BLaER1 treated with 17β-estradiol and CSF1 and Interleukin-3, amounts not matched to agents 10 nM and 100 nM (cell line): ENCODE results near the gene BCAP29.

Experiments
- H3K27ac ChIP-seq, 11 experiments: shearing (Covaris generic); formaldehyde crosslinking; 2 replicates each; pipeline ENCODE4 v1.8.1; 2022
- H3K27me3 ChIP-seq, 11 experiments: shearing (Covaris generic); formaldehyde crosslinking; 2 replicates each; pipeline ENCODE4 v1.8.1; 2022
- H3K36me3 ChIP-seq, 11 experiments: shearing (Covaris generic); formaldehyde crosslinking; 2 replicates each; pipeline ENCODE4 v1.8.1; 2022
- H3K4me1 ChIP-seq, 10 experiments: shearing (Covaris generic); formaldehyde crosslinking; 2 replicates each; pipeline ENCODE4 v1.8.1; 2022
- H3K4me2 ChIP-seq, 11 experiments: shearing (Covaris generic); formaldehyde crosslinking; 2 replicates each; pipeline ENCODE4 v1.8.1; 2022
- H3K4me3 ChIP-seq, 10 experiments: shearing (Covaris generic); formaldehyde crosslinking; 2 replicates each; pipeline ENCODE4 v1.8.1; 2022
- H3K9ac ChIP-seq, 11 experiments: shearing (Covaris generic); formaldehyde crosslinking; 2 replicates each; pipeline ENCODE4 v1.8.1; 2022
- H3K9me3 ChIP-seq, 11 experiments: shearing (Covaris generic); formaldehyde crosslinking; replicated peaks in 1 of 11; 2 replicates each; pipeline ENCODE4 v1.8.1; 2022
- H4K20me1 ChIP-seq, 11 experiments: shearing (Covaris generic); formaldehyde crosslinking; 2 replicates each; pipeline ENCODE4 v1.8.1; 2022
- Cebpa-rat ChIP-seq, 11 experiments: shearing (Covaris generic); IDR thresholded peaks; 2 replicates each; pipeline ENCODE4 v1.8.1; 2022

The BCAP29 gene

DNA sequence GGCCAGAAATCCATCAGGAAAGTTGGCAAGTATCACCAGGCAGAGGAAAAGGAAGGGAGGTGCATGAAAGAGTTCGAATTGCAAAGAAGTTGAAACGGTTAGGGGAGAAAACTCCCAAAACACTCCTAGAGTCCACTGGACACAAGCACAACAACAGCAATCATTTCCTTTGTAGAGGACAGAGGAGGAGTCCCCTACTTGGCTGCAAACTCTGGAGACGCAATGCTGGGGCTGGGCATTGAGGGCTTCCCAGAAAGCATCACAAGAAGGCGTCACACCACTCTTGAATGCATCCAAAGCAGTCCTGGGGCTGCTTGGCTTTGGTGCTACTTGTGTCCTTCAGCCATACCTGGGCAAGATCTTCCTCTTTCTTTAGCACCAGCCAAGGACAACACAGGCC is 62.5 kb downstream of the BCAP29 start:
- H3K27ac ChIP-seq: peak overlapping the region in 1 of 11 experiments; percentile 10; a peak in 1 of 22 replicates
- H3K27me3 ChIP-seq: no peaks in the 10 kb centered on the region
- H3K4me2 ChIP-seq: no peak overlapping the region; a peak in 1 of 22 replicates
- TF ChIP-seq Cebpa-rat (IDR thresholded peaks at IDR 0.05): no peak
- peaks cover 0 to 55% (median 14%) of the 10 kb centered on the region in 10 experiments; a peak in 15 of 20 replicates for H3K4me1 ChIP-seq
- H3K4me3 ChIP-seq: no peak overlapping the region
- no peak overlapping the region for H3K9ac ChIP-seq
- no peaks in the 10 kb centered on the region for H4K20me1 ChIP-seq
- H3K9me3 ChIP-seq: peaks cover 0 to 8% (median 5%) of the 10 kb centered on the region in 11 experiments; a peak in 14 of 22 replicates
- no peaks in the 10 kb centered on the region for H3K36me3 ChIP-seq

DNA sequence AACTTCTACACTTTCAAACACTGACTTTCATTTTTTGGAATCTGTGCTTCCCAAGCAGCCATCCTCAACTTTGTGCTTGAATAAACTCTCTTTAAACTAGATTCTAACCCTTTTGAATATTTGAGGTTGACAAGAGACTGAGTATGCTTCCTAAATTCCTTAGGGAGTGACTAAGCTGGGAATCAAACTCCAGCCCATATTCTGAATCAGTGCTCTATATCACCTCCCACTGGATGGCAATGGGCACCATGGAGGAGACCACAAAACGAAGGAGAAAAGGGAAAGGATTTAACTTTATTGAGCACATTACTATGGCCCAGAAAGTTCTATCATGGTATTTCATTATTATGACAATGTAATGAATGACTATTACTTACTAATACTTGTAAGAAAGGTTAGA is 63.4 kb downstream of the BCAP29 start:
- H3K9me3 ChIP-seq: peaks cover 0 to under 1% (median 0%) of the 10 kb centered on the region in 11 experiments; a peak in 1 of 22 replicates
- H3K4me2 ChIP-seq: peak overlapping the region in 2 of 11 experiments; percentile 62 to 64; a peak in 4 of 22 replicates
- no peaks in the 10 kb centered on the region for H3K36me3 ChIP-seq
- H3K4me1 ChIP-seq: peaks cover 0 to 47% (median 11%) of the 10 kb centered on the region in 10 experiments; a peak in 15 of 20 replicates
- no peaks in the 10 kb centered on the region for H4K20me1 ChIP-seq
- no peak overlapping the region for H3K4me3 ChIP-seq
- TF ChIP-seq Cebpa-rat (IDR thresholded peaks at IDR 0.05): no peak
- H3K27ac ChIP-seq: peak overlapping the region in 3 of 11 experiments; percentile 4 to 45 (median 29); a peak in 2 of 22 replicates
- H3K27me3 ChIP-seq: no peaks in the 10 kb centered on the region
- no peak overlapping the region for H3K9ac ChIP-seq

DNA sequence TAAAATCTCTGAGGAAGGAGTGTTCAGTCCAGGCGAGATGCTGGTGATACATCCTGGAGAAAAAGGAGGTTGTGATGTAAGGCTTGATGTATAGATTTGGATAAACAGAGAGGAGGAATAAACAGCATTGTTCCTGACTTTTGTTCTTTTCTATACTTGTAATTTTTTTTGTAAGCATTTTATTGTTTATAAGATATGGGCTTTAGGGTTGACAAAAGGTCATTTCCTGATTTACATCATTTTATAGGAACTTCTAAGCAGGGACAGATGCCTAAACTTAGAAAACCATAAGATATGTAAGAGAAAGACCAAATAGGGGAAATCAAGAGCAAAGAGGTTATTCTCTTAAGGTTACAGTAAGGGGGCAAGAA is 63.9 kb downstream of the BCAP29 start:
- TF ChIP-seq Cebpa-rat (IDR thresholded peaks at IDR 0.05): no peak
- Histone ChIP-seq H3K36me3 (no peaks in the 10 kb centered on the region), H3K4me2 (peak overlapping the region in 4 of 11 experiments; percentile 39 to 66 (median 63); a peak in 6 of 22 replicates), H3K9me3 (no peaks in the 10 kb centered on the region), H3K27ac (peak overlapping the region in 4 of 11 experiments; percentile 4 to 45 (median 26); a peak in 4 of 22 replicates), H3K4me3 (no peak overlapping the region), H3K27me3 (no peaks in the 10 kb centered on the region), H3K9ac (no peak overlapping the region), H3K4me1 (peaks cover 0 to 42% (median 7%) of the 10 kb centered on the region in 10 experiments; a peak in 13 of 20 replicates), H4K20me1 (no peaks in the 10 kb centered on the region)

DNA sequence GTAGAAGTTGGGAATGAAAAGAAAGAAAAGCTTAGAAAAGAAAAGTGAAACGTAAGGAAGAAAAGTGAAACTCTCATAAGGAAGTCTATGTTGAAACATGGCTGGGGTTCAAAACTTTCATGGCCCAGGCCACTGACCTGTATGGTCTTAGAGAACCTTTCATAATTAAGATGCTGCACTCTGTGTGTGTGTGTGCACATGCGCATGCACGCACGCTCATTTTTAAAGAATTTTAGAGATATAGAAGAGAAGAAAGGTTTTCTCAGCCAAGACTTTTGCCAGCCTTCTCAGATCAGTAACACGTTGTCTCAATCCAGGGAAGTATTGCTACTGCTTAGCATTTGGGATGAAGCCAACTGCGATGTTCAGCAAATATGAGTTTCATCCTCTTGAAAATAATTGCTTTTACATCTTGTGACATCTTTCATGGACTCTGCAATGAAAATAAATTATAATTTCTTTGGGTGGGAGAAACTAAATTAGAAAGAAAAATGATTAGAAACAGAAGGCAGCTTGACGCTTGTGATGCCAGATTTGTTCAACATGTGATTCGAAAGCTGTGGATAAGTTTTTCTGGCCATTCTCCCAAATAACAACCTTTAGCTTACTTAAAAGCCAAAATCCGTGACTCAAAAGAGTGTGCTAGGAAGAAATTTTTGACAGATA is 64.4 kb downstream of the BCAP29 start:
- Histone ChIP-seq H3K36me3 (no peaks in the 10 kb centered on the region), H3K9me3 (no peaks in the 10 kb centered on the region), H3K4me3 (no peak overlapping the region), H4K20me1 (no peaks in the 10 kb centered on the region), H3K27me3 (no peaks in the 10 kb centered on the region), H3K4me1 (peaks cover 0 to 37% (median 6%) of the 10 kb centered on the region in 10 experiments; a peak in 9 of 20 replicates), H3K4me2 (peak overlapping the region in 5 of 11 experiments; percentile 31 to 66 (median 62); a peak in 7 of 22 replicates), H3K9ac (no peak overlapping the region), H3K27ac (peak overlapping the region in 4 of 11 experiments; percentile 4 to 45 (median 26); a peak in 5 of 22 replicates)
- TF ChIP-seq Cebpa-rat (IDR thresholded peaks at IDR 0.05): no peak

DNA sequence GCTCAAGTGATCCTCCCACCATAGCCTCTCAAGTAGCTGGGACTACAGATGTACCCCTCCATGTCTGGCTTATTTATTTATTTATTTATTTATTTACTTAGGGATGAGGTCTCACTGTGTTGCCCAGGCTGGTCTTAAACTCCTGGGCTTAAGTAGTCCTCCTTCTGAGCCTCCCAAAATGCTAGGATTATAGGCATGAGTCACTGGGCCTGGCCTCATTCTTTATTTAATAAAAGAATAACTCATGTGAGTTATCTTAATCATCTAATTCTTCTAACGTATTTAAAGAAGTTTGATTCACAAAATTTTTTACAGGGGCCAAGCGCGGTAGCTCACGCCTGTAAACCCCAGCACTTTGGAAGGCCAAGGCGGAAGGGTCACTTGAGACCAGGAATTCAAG is 72.6 kb downstream of the BCAP29 start:
- Histone ChIP-seq H3K9ac (no peak overlapping the region), H3K36me3 (no peaks in the 10 kb centered on the region), H3K27me3 (no peaks in the 10 kb centered on the region), H3K27ac (no peak overlapping the region), H3K4me2 (no peak overlapping the region), H3K4me3 (no peak overlapping the region), H4K20me1 (no peaks in the 10 kb centered on the region), H3K4me1 (peaks cover 0 to 18% (median 0%) of the 10 kb centered on the region in 10 experiments; a peak in 5 of 20 replicates), H3K9me3 (peaks cover 0 to 9% (median 0%) of the 10 kb centered on the region in 11 experiments; a peak in 3 of 22 replicates)
- no peak for TF ChIP-seq Cebpa-rat (IDR thresholded peaks at IDR 0.05)

DNA sequence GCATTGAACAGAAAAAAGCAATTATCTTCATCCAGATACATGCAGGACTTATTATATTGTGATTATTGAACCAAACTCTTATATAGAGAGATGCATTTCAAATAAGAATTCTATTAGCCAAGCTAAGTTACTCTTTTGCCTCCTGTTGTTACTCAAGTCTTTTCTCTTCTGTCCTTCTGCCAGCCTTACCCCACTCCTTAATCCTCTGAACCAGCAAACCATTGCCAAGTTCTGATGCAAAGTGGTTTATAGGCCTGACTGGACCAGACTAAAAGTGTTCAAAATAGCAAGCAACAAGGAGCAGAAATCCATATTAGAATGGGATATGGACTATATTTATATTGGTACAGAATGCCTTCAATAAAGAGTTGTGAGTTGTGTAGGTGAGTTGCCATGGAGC is 78.4 kb downstream of the BCAP29 start:
- Histone ChIP-seq H3K27me3 (no peaks in the 10 kb centered on the region), H3K9me3 (peaks cover 18 to 21% (median 20%) of the 10 kb centered on the region in 11 experiments), H3K4me3 (no peak overlapping the region), H4K20me1 (no peaks in the 10 kb centered on the region), H3K4me2 (no peak overlapping the region), H3K9ac (no peak overlapping the region), H3K36me3 (peaks cover 0 to 4% (median 0%) of the 10 kb centered on the region in 11 experiments; a peak in 1 of 22 replicates), H3K27ac (no peak overlapping the region), H3K4me1 (peaks cover 0 to 24% (median 0%) of the 10 kb centered on the region in 10 experiments; a peak in 7 of 20 replicates)
- TF ChIP-seq Cebpa-rat (IDR thresholded peaks at IDR 0.05): no peak

DNA sequence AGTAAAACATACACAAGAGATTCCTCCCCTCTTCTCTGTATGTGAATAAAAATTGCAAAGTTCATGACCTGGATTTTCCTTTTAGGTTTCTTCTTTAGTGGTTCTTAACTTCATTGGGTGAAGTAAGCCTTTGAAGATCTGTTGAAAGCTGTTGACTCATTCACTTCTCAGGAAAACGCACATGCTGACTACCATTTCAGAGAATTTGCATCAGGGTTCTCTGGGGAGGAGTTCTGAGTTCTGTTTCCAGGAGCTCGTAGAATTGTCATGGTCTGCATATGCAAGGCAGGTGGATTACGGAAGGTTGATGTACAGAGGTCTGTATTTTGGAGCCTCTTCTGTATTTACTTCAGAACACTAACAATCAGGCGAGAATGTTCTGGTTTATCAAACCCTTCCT is 79.6 kb downstream of the BCAP29 start:
- Histone ChIP-seq H3K9me3 (peaks cover 18 to 21% (median 20%) of the 10 kb centered on the region in 11 experiments), H3K4me3 (no peak overlapping the region), H4K20me1 (no peaks in the 10 kb centered on the region), H3K4me1 (peaks cover 0 to 18% (median 0%) of the 10 kb centered on the region in 10 experiments; a peak in 7 of 20 replicates), H3K9ac (no peak overlapping the region), H3K4me2 (no peak overlapping the region; a peak in 1 of 22 replicates), H3K27me3 (no peaks in the 10 kb centered on the region), H3K36me3 (peaks cover 0 to 4% (median 0%) of the 10 kb centered on the region in 11 experiments; a peak in 1 of 22 replicates), H3K27ac (no peak overlapping the region)
- TF ChIP-seq Cebpa-rat (IDR thresholded peaks at IDR 0.05): no peak

DNA sequence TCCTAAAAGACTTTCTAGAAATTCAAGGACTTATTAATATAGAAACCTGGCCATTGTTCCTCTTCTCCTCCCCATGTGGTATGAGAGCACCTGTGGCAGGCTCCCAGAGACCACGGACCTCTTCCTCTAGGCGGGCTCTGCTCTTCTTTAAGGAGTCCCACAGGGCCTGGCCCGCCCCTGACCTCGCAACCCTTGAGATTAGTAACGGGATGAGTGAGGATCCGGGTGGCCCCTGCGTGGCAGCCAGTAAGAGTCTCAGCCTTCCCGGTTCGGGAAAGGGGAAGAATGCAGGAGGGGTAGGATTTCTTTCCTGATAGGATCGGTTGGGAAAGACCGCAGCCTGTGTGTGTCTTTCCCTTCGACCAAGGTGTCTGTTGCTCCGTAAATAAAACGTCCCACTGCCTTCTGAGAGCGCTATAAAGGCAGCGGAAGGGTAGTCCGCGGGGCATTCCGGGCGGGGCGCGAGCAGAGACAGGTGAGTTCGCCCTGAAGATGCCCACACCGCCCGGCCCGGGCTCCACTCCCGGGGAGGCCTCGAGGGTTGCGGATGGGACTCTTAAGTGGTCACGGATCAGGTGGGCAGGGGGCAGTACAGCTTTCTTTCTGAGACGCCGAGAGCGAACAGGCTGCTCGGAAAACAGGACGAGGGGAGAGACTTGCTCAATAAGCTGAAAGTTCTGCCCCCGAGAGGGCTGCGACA is 80.5 kb downstream of the BCAP29 start, which contains the start of gene SLC26A4:
TSS of gene SLC26A4 (plus strand) at position 448 of the 700 bp plus-strand sequence. CDS start 814 bp downstream, outside the sequence.
- Histone ChIP-seq H3K27ac (no peak within 1 kb of the TSS), H3K4me3 (no peak within 1 kb of the TSS)

More for the DNA sequence above, 80.5 kb downstream of the BCAP29 start, which contains the start of gene SLC26A4:
- H3K27me3 ChIP-seq: no peaks in the 10 kb centered on the region
- H4K20me1 ChIP-seq: no peaks in the 10 kb centered on the region
- peaks cover 0 to 4% (median 0%) of the 10 kb centered on the region in 11 experiments; a peak in 1 of 22 replicates for H3K36me3 ChIP-seq
- peaks cover 0 to 9% (median 0%) of the 10 kb centered on the region in 10 experiments; a peak in 5 of 20 replicates for H3K4me1 ChIP-seq
- TF ChIP-seq Cebpa-rat (IDR thresholded peaks at IDR 0.05): no peak
- peaks cover 18 to 21% (median 20%) of the 10 kb centered on the region in 11 experiments for H3K9me3 ChIP-seq
- peak within 1 kb of the TSS in 3 of 11 experiments; percentile 1 to 29 (median 21); a peak in 3 of 22 replicates for H3K4me2 ChIP-seq
- no peak within 1 kb of the TSS for H3K9ac ChIP-seq
